Suprapubic skin (tissue), 4 donors: ENCODE results near the gene ADAMTS19.

Experiments
- EP300 ChIP-seq: sonication (generic); formaldehyde crosslinking; IDR thresholded peaks from one replicate; pipeline ENCODE4 v1.6.1; 2017; ENCODE audit warnings: antibody characterized with exemption
- POLR2A ChIP-seq, 2 donors: fragments of 450-650 bp; IDR thresholded peaks; one replicate each; pipeline ENCODE4 v1.6.1; 2017; ENCODE audit warnings: antibody characterized with exemption in 2 of 2, mild to moderate bottlenecking in 2 of 2, moderate library complexity in 2 of 2
- POLR2AphosphoS5 ChIP-seq, 3 donors: sonication (generic); formaldehyde crosslinking; IDR thresholded peaks; one replicate each; pipeline ENCODE4 v1.6.1; 2017; ENCODE audit warnings: antibody characterized with exemption in 3 of 3
- TF ChIP-seq, protein P1 (sequence below), 2 donors: fragments of 200-600 bp in 1 of 2; fragments of 450-650 bp in 1 of 2; sonication (generic) in 1 of 2; IDR thresholded peaks; one replicate each; pipeline ENCODE4 v1.5.1; 2016 to 2019; ENCODE audit warnings: antibody characterized with exemption in 2 of 2, mild to moderate bottlenecking in 1 of 2, moderate library complexity in 1 of 2

DNA sequence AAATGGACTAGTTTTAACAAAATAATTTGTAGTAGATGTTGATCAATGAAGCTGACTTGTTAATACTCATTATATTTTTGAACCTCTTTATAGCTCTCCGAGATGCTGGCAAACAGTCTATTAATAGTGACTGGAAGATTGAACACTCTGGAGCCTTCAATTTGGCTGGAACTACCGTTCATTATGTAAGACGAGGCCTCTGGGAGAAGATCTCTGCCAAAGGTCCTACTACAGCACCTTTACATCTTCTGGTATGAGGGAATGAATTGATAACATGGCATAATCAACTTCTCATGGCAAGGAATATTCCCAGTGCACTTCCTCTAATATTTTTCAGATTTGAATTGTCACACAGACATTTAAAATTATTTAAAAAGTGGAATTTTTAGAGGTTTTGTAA, 219.6 kb downstream of the ADAMTS19 start:
- TF ChIP-seq POLR2AphosphoS5 (IDR thresholded peaks at IDR 0.05), result no peak
- TF ChIP-seq, protein P1, sequence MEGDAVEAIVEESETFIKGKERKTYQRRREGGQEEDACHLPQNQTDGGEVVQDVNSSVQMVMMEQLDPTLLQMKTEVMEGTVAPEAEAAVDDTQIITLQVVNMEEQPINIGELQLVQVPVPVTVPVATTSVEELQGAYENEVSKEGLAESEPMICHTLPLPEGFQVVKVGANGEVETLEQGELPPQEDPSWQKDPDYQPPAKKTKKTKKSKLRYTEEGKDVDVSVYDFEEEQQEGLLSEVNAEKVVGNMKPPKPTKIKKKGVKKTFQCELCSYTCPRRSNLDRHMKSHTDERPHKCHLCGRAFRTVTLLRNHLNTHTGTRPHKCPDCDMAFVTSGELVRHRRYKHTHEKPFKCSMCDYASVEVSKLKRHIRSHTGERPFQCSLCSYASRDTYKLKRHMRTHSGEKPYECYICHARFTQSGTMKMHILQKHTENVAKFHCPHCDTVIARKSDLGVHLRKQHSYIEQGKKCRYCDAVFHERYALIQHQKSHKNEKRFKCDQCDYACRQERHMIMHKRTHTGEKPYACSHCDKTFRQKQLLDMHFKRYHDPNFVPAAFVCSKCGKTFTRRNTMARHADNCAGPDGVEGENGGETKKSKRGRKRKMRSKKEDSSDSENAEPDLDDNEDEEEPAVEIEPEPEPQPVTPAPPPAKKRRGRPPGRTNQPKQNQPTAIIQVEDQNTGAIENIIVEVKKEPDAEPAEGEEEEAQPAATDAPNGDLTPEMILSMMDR (IDR thresholded peaks at IDR 0.05), result no peak
- TF ChIP-seq EP300, result no peak
- TF ChIP-seq POLR2A (IDR thresholded peaks at IDR 0.05), result no peak
